ENCODE results near the gene LARGE1.

The LARGE1 gene

GRCh38 chr22:33327348-33327860 is 592.9 kb downstream of the LARGE1 start:
- Mint-ChIP-seq H3K36me3 (ENCODE audit: low read depth) (no peaks in the 10 kb centered on the region), H3K4me3 (no peak overlapping the region), H3K27me3 (peaks cover 4% of the 10 kb centered on the region), H3K27ac (no peak overlapping the region), H3K4me1 (ENCODE audit: low read depth) (peaks cover 5% of the 10 kb centered on the region), H3K9me3 (peaks cover 9% of the 10 kb centered on the region)

- Mint-ChIP-seq H3K9me3 (peaks cover 7% of the 10 kb centered on the region), H3K36me3 (ENCODE audit: low read depth) (no peaks in the 10 kb centered on the region), H3K27me3 (peaks cover 2% of the 10 kb centered on the region), H3K27ac (no peak overlapping the region), H3K4me1 (ENCODE audit: low read depth) (peaks cover 5% of the 10 kb centered on the region), H3K4me3 (no peak overlapping the region)
Observed at GRCh38 chr22:33326540-33327295, 593.6 kb downstream of the LARGE1 start.

GRCh38 chr22:33325232-33326004 is 594.9 kb downstream of the LARGE1 start:
- Mint-ChIP-seq H3K27me3 (no peaks in the 10 kb centered on the region), H3K27ac (no peak overlapping the region), H3K4me3 (no peak overlapping the region), H3K9me3 (peaks cover 5% of the 10 kb centered on the region), H3K4me1 (ENCODE audit: low read depth) (peaks cover 10% of the 10 kb centered on the region), H3K36me3 (ENCODE audit: low read depth) (no peaks in the 10 kb centered on the region)

GRCh38 chr22:33324228-33324627 is 596.0 kb downstream of the LARGE1 start:
- Mint-ChIP-seq H3K4me1 (ENCODE audit: low read depth) (peaks cover 10% of the 10 kb centered on the region), H3K36me3 (ENCODE audit: low read depth) (no peaks in the 10 kb centered on the region), H3K9me3 (peaks cover 5% of the 10 kb centered on the region), H3K4me3 (no peak overlapping the region), H3K27ac (no peak overlapping the region), H3K27me3 (no peaks in the 10 kb centered on the region)

- H3K4me3 Mint-ChIP-seq, result no peak overlapping the region
Observed at GRCh38 chr22:33321466-33321865, 598.8 kb downstream of the LARGE1 start.

GRCh38 chr22:33315954-33316353 is 604.3 kb downstream of the LARGE1 start:
- no peaks in the 10 kb centered on the region for H3K4me1 Mint-ChIP-seq (ENCODE audit: low read depth)
- H3K27me3 Mint-ChIP-seq, result no peaks in the 10 kb centered on the region
- H3K4me3 Mint-ChIP-seq, result no peak overlapping the region
- H3K36me3 Mint-ChIP-seq (ENCODE audit: low read depth), result no peaks in the 10 kb centered on the region
- H3K27ac Mint-ChIP-seq, result no peak overlapping the region
- H3K9me3 Mint-ChIP-seq, result peaks cover 5% of the 10 kb centered on the region

More at GRCh38 chr22:33321466-33321865, 598.8 kb downstream of the LARGE1 start:
- Mint-ChIP-seq H3K27me3 (no peaks in the 10 kb centered on the region), H3K9me3 (peaks cover 5% of the 10 kb centered on the region), H3K36me3 (ENCODE audit: low read depth) (no peaks in the 10 kb centered on the region), H3K4me1 (ENCODE audit: low read depth) (peaks cover 5% of the 10 kb centered on the region), H3K27ac (no peak overlapping the region)

- Mint-ChIP-seq H3K4me3 (no peak overlapping the region), H3K9me3 (peaks cover 5% of the 10 kb centered on the region), H3K36me3 (ENCODE audit: low read depth) (no peaks in the 10 kb centered on the region), H3K27ac (no peak overlapping the region), H3K4me1 (ENCODE audit: low read depth) (no peaks in the 10 kb centered on the region), H3K27me3 (no peaks in the 10 kb centered on the region)
Observed at GRCh38 chr22:33315117-33315516, 605.2 kb downstream of the LARGE1 start.

GRCh38 chr22:33314316-33314715 is 606.0 kb downstream of the LARGE1 start:
- Mint-ChIP-seq H3K9me3 (peaks cover 5% of the 10 kb centered on the region), H3K4me1 (ENCODE audit: low read depth) (no peaks in the 10 kb centered on the region)

GRCh38 chr22:33303099-33303498 is 617.2 kb downstream of the LARGE1 start:
- Mint-ChIP-seq H3K27me3 (no peaks in the 10 kb centered on the region), H3K4me1 (ENCODE audit: low read depth) (peaks cover 13% of the 10 kb centered on the region)

More at GRCh38 chr22:33314316-33314715, 606.0 kb downstream of the LARGE1 start:
- no peaks in the 10 kb centered on the region for H3K36me3 Mint-ChIP-seq (ENCODE audit: low read depth)
- H3K27me3 Mint-ChIP-seq, result no peaks in the 10 kb centered on the region
- H3K4me3 Mint-ChIP-seq, result no peak overlapping the region
- no peak overlapping the region for H3K27ac Mint-ChIP-seq

GRCh38 chr22:33302549-33302948 is 617.7 kb downstream of the LARGE1 start:
- Mint-ChIP-seq H3K36me3 (ENCODE audit: low read depth) (no peaks in the 10 kb centered on the region), H3K9me3 (no peaks in the 10 kb centered on the region), H3K4me1 (ENCODE audit: low read depth) (peaks cover 15% of the 10 kb centered on the region), H3K27ac (no peak overlapping the region), H3K4me3 (no peak overlapping the region), H3K27me3 (no peaks in the 10 kb centered on the region)

More at GRCh38 chr22:33303099-33303498, 617.2 kb downstream of the LARGE1 start:
- H3K36me3 Mint-ChIP-seq (ENCODE audit: low read depth), result no peaks in the 10 kb centered on the region
- H3K9me3 Mint-ChIP-seq, result no peaks in the 10 kb centered on the region
- no peak overlapping the region for H3K27ac Mint-ChIP-seq
- H3K4me3 Mint-ChIP-seq, result no peak overlapping the region

GRCh38 chr22:33302049-33302545 is 618.2 kb downstream of the LARGE1 start:
- H3K4me1 Mint-ChIP-seq (ENCODE audit: low read depth), result peaks cover 15% of the 10 kb centered on the region
- H3K36me3 Mint-ChIP-seq (ENCODE audit: low read depth), result no peaks in the 10 kb centered on the region
- H3K27ac Mint-ChIP-seq, result no peak overlapping the region
- no peak overlapping the region for H3K4me3 Mint-ChIP-seq
- H3K9me3 Mint-ChIP-seq, result no peaks in the 10 kb centered on the region
- H3K27me3 Mint-ChIP-seq, result no peaks in the 10 kb centered on the region

GRCh38 chr22:33300165-33300564 is 620.1 kb downstream of the LARGE1 start:
- no peak overlapping the region for H3K4me3 Mint-ChIP-seq
- peaks cover 15% of the 10 kb centered on the region for H3K4me1 Mint-ChIP-seq (ENCODE audit: low read depth)
- no peaks in the 10 kb centered on the region for H3K27me3 Mint-ChIP-seq
- no peak overlapping the region for H3K27ac Mint-ChIP-seq
- H3K9me3 Mint-ChIP-seq, result no peaks in the 10 kb centered on the region
- H3K36me3 Mint-ChIP-seq (ENCODE audit: low read depth), result no peaks in the 10 kb centered on the region

- Mint-ChIP-seq H3K4me3 (no peak overlapping the region), H3K36me3 (ENCODE audit: low read depth) (no peaks in the 10 kb centered on the region), H3K27ac (no peak overlapping the region), H3K27me3 (no peaks in the 10 kb centered on the region), H3K9me3 (no peaks in the 10 kb centered on the region), H3K4me1 (ENCODE audit: low read depth) (peaks cover 15% of the 10 kb centered on the region)
Observed at GRCh38 chr22:33299245-33299956, 620.9 kb downstream of the LARGE1 start.

- Mint-ChIP-seq H3K9me3 (no peaks in the 10 kb centered on the region), H3K27me3 (no peaks in the 10 kb centered on the region), H3K4me3 (no peak overlapping the region), H3K27ac (no peak overlapping the region), H3K36me3 (ENCODE audit: low read depth) (no peaks in the 10 kb centered on the region), H3K4me1 (ENCODE audit: low read depth) (peaks cover 4% of the 10 kb centered on the region)
Observed at GRCh38 chr22:33296941-33297340, 623.3 kb downstream of the LARGE1 start.

All from stimulated activated naive CD8-positive, alpha-beta T cell treated with anti-CD3 and anti-CD28 coated beads, Interleukin-15, Interleukin-2, amounts not matched to agents 100 ng/mL and 50 ng/mL, for 24 hours (primary cell).